GM21717 (cell line): ENCODE data around the gene STBD1.
A peak's percentile ranks its signal among the peaks of the same experiment; 100 is the strongest.
"Not testable (repeated sequence)": the region's sequence is repeated elsewhere in the genome, so short reads cannot be mapped to it uniquely, and the experiment has no call there.

Experiments used
- ATAC-seq: cut with Tn5 transposase; IDR thresholded peaks from one replicate; pipeline ENCODE4 v1.9.1; 2021; ENCODE audit warnings: mild to moderate bottlenecking, moderate library complexity; ENCODE audit not compliant: unreplicated experiment

STBD1 gene

DNA sequence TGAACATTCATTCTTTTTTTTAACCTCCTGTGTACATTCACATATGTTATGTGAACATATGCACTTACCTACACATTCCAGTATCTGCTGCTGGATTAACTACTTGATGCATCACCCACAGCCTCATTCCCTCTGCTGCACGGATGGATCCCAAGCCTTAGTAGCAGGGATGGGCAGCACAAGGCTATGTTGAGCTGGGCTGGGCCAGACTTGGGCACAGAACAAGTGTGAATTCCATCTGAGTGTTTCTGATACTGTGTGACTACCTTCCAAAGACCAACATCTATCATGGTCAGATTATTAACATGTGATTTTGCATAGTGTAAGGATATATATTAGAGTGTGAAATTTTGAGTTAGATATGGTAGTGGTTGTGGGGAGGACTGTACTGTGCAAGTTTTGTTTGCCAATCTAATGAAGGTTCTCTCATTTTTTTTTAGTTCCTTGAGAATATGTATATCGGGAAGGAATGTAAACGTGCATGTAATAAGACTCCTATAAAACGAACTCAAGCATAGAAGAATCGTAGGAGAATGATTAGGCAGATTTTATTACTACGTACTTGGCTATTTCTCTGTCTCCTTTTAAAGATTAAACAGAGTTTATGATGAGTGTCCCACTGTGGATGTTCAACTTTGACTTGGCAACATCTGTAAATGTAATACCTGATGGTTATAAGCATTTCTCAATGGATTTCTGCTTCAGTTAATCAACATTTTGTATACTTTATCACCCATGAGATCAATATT is 23.4 kb upstream of the STBD1 start:
- ATAC-seq = no peak

DNA sequence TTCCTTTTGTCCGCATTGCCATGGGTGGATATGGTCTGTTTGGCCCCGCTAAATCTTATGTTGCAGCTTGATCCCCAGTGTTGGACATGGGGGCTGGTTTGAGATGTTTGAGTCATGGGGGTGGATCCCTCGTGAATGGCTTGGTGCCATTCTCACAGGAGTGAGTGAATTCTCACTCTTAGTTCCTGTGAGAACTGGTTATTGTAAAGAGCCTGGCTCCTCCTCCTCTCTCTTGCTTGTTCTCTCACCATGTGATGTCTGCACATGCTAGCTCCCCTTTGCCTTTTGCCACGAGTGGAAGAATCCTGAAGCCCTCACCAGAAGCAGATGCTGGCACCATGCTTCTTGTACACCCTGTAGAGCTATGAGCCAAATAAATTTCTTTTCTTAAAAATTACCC is 22.6 kb upstream of the STBD1 start:
- ATAC-seq = no peak

DNA sequence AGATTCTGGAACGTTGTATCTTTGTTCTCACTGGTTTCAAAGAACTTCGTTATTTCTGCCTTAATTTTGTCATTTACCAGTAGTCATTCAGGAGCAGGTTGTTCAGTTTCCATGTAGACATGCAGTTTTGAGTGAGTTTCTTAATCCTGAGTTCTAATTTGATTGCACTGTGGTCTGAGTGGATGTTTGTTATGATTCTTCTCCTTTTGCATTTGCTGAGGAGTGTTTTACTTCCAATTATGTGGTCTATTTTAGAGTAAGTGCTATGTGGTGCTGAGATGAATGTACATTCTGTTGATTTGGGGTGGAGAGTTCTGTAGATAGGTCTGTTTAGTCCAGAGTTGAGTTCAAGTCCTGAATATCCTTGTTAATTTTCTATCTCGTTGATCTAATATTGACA is 18.7 kb upstream of the STBD1 start:
- not testable (repeated sequence) for ATAC-seq

DNA sequence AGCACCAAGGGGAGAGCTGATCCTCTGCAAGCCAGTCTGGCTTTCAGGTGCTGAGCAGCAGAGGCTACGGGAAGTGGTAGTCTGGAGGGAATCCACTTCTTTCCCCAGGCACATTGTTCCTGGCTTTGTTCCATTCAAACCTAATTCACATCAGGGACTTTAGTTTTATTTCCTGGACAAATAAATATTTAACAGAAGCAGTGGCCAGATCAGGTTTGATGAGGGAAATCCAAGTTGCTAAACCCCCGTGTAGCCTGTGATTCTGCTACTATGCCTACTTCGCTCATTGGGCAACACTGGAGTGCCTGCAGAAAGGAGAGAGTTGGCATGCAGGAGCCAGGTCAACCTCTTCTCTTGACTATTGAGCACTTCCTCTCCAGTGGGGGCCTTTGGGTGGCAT is 13.8 kb upstream of the STBD1 start:
- ATAC-seq = no peak

DNA sequence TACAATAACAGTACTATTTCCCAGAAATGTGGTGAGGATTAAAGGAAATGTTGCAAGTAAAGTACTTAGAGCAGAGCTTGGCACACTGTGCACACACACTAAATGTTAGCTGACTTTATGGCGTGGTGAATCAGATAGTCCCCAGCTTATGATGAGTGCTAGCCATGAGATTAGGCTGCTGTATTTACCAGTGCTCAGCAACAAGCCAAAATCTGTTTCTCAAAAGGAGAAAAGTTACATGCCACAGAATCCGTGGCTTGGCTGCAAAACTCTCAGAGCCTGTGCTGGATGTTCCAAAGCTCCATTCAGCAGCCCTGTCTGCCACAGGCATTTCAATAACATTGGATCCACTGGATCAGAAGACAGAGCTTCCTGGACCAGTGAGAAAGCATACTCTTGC is 12.8 kb upstream of the STBD1 start:
- no peak for ATAC-seq

DNA sequence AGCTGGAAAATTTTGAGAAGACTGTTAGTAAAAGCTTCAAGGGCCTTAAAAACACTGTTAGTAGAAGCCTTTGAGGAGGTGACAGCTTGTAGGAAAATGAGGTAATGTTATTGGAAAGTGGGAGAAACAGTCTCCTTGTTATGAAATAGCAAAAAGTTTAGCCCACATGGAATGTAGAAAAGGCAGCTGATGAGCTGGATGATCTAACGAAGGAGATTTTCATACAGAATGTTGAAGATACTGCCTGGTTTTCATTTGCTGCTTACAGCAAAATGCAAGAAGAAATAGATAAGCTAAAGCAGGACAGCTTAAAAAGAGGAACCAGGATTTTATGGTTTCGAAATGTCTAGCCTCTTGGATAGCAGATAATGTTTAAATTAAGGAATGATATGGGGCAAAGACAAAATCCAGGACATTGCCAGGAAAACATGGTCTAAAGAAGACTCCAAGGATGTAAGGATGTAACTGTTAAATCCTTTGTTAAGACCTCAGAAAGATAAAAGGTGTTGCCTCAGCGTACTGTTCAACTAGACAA is 10.2 kb upstream of the STBD1 start:
- no peak for ATAC-seq

DNA sequence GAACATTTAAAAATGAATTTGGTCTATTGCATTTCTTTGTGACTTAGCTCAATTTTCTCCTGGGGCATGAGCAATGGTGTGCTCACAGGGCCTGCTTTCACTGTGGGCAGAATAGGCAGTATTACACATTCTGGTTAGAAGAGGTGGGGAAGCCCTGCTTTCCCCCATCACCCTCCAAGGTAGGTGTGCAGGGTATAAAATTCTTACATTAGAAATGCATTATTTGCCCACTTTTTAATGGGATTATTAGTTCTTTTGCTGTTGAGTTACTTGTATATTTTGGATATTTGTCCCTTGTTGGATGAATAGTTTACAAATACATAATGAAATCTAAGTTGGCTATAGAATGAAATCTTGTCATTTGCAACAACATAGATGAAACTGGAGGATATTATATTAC is 8.3 kb upstream of the STBD1 start:
- no peak for ATAC-seq

DNA sequence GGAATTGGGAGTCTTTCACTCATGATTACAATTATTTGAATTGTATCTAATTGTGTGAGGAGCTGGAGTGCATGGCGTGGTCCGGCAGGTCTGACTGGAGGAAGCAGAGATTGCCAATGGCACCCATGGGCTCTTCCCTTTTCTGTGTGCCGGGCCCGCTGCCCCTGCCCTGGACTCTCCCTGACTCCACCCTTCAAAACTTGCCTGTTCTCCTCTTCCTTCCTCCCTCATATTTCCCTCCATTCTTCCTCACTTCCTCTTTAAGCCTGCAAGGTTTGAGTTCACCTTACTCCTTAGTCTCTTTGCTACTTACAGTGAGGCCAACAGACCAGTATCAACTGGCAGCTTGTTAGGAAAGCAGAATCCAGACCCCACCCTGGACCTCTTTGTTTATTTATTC is 6.5 kb upstream of the STBD1 start:
- no peak for ATAC-seq

DNA sequence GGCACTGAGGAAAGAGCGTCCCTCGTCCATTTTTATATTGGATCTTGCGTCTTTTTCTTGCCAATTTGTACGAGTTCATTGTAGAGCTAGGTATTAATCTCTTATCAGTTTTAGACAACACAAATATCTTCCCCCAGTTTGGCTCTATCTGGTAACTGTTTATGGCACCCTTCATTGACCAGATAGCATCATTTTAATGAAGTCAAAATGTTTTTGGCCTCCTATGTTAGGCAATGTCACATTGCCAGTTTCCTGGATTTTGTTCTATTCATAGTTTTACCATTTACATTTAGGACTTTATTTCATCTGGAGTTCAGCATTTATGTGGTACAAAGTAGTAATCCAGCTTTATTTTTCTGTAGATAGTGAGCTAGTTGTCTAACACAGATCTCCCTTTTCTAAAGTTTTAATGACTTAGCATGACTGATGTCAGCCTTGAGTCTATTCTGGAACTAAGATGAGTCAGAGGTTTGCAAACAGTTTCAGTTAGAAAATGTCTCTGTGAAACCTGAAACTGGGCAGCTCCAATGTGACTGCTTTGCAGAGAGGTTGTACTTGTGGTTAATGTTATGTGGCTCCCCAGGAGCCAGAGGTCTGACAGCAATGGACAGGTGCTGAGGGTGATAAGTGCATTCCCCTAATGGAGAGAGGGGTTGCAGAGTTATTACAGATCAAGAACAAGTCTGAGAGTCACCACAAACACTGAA is 5.3 kb upstream of the STBD1 start:
- ATAC-seq = peak; percentile 99

DNA sequence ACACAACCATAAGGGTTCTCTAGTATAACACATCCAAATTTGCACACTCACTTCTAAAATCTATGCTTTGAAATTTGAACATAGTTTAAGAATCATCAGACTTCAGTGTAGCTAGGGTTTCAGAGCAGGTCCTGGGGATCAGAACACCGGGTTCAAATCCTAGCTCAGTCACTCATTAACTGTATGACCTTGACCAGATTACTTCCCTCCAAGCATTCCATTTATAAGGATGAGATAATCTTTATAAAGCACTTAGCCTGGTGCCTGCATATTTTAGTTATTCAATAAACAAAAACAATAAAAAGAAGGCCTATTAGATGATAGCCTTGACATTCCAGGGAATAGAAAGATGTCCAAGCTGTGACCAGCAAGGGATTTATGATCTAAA is 4.8 kb upstream of the STBD1 start:
- ATAC-seq = no peak

DNA sequence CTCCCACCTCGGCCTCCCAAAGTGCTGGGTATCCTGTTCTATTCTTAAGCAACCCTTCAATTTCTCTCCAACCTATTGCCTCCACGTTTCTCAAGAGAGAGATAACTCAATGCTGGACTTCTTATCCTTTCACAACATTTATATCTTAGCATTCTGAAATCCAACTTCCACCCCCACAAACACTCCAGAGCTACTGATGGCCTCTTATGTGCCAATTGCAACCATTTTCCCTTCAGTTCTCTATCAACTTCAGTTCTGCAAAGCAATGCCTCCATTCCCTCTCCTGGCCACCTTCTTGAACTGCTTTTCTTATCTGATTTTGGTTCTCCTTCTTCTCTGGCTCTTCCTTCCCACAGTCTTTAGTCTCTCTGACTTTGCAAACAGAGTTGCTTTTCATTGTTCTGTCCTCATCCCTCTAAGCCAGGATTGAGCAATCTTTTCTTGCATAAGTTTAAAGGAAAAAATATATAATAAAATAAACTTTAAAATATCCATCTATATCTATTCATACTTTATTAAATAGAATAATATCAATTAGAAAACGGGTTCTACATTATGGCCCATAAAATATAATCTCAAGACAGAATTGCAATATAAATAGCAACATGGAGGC is 3.6 kb upstream of the STBD1 start:
- ATAC-seq = no peak

DNA sequence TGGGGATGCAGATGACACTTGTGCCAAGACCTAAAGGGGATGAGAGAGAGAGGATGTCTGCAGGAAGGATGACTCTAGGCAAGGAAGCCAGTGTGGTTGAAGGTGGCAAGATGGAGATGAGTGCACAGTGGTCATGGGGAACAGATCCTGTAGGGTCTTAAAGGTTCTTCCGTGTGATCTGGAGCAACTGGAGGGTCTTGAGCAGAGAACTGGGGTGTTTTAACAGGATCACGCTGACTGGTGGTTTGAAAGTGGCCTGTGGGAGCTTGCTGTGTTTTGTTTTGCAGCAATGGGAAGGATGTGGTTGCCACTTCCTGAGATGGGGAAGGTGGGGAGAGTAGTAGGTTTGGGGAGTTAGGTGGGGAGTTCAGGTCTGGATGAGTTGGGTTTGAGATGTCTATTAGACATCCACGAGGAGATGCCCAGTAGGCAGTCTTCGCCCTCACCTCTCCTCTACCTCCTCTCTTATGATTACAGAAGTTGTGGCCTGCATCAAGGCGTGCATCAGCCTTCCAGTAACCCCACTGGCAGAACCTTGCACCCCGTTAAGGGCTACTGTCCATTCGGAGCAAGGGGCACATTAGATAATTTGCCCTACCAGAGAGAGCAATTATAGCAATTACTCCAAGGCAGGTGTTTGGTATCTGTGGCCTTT is 1.4 kb upstream of the STBD1 start:
- ATAC-seq = no peak

DNA sequence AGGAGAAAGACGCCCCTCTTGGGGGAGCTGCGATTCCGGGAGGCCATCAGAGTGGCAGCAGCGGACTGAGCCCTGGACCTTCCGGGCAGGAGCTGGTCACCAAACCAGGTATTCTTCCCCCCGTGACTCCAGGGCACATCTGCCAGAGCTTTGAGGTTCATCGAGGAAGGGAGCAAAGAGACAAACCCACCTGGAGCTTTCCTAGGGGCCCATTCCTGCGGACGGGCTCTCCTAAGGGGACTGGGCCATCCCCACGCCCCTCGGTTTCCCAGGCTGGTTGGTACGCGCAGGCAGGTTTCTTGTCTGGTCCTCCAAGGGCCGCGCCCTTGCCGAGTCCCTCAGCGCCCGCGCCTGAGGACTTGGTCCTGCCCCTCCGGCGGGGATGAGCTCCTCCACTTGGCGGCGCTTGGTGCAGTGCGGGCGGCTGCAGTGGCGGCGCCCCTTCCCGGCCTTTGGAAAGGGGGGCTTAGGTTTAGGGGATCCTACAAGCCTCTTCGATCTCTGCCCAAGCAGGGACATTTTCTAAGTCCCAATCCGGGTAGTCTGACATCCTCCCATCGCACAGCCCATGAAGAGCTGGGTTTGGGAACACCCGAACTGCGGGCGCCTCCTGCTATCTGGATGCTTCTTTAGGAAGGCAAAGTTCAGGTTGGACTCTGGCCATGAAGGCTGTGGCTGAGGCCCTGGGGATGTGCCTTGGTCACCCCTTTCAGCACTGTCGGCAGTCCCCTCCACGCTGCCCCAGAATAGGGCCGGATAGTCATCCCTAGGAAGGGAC is 538 bp downstream of the STBD1 start:
- no peak for ATAC-seq

DNA sequence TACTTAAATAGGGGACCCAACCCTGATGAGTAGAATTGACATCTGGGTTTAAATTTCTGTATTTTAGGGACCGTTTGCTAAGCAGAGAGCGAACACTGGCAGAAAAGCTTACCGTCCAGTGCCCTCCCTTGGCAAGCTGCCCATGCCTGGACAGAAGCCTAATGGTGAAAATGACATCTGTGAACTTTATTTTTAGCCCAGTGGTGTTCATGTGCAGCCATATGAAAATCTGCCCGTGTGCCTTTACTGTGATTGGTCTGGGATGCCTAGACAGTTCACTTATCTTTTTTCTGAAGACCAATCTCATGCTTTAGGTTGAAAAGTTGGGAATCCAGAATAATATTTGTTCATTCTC is 1.1 kb downstream of the STBD1 start:
- ATAC-seq = no peak

DNA sequence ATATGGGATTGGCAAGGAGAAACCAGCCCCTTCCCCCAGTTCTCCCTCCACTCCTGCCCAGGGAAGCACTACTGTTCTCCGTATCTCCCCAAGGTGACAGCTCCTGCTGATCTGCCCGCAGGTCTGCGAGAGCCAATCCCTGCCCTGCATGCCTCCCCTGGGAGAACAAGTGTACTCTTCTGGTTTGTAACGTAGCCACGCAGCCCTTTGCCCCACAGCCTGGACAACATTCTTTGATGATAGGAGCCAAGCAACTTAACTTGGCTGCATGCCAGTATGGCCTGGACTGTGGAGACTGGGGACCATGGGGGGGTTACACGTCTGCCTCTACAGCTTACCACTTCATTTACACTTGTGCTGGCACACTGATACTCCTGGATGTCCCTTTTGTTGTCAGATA is 2.0 kb downstream of the STBD1 start:
- ATAC-seq = no peak

DNA sequence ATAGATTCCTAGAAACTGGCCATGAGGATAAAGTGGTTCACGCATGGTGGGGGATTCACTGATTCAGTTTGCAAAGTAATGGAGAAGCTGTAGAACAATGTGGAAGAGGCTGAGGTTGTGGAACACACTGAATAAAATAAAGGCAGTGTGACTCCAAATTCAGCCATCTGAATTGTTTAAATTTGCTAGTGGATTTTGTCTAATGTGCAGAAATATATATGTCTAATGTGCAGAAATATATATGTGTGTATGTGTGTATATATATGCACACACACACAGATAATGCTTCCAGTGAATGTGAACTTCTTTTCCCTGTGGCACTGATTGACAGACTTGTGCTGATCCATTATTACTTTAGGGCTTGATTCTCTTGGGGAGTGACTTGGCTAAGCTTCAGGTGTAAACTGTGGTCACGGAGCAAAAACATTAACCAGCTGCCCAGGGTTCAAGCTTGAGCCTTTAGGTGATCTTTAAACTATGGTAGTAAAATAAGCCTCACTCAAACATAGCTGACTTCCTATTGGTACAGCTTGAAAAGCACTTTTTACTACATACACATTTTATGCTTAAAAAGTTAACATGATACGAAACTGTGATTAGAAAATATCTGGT is 3.5 kb downstream of the STBD1 start:
- ATAC-seq = no peak

DNA sequence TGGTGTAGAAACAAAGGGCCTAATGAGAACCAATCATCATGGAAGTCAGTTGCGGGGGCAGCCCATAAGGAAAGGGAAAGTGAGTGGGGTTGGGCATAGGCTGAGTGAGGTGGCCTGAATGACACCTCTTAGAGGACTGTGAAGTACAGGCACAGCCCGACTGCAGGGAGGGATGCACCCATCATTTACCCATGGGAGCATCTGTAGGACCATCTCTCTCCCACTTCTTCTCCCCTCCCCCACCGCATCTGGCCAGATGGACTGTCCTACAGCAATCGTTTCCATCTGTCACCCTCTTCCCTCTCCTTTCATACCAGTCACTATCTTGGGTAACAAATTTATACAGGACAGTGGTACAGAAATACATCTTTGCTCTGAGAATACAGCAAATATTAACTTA is 4.2 kb downstream of the STBD1 start:
- no peak for ATAC-seq

DNA sequence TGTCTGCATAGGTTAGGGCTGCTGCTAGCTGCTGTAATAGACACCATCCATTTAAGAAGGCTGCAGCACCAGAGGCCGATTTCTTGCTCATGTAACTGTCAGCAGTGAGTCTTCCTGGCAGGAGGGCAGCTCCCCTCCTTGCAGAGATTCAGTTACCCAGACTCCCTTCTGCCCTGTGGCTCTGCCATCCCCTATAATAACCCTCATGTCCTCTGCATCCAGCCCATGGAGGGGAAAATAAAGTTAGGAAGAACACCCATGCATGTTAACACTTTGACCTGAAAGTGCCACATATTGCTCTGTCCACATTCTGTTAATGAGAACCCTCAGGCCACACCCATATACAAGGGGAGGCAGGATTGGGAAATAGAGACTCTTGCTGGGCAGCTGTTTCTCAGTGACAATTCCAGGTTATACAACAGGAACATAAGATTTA is 5.4 kb downstream of the STBD1 start:
- ATAC-seq = no peak

DNA sequence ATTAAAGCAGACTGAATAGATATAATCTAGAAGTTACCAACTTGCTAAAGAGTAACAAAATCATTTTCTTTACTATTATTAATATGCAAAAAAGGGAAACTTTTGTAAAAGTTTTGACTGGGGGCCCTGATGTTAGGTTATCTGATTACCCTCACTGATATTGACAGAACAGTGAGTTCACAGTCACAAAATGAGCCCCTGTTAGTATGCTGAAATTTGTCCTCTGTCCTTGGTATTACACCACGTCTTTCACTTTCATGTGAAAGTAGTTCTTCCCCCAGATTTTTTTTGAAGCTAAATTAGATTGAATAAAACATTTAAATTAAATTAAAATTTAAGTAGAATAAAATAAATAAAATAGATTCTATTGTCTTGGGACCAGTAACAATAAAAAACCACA is 5.9 kb downstream of the STBD1 start:
- no peak for ATAC-seq

DNA sequence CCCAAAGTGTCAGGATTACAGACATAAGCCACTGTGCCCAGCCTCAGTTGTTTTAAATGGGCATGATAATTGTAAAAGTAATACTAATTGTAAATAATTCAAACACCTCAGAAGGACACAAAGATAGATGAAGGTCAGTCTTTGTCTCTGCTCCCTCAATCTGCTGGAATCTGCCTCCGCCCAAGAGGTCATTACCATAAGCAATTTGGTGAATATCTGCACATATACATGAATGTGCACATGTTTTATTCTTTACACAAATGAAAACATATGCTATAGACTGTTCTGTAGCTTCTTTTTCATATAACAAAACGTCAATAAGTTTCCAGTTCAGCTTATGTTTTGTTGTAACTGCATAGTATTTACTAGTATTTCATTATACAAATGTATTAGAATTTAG is 7.0 kb downstream of the STBD1 start:
- no peak for ATAC-seq
